HepG2 (cell line): ENCODE data around the gene FITM2. TPM values are rescaled to one million over a fixed set of nuclear protein-coding genes. Genes with fewer than 3 reads are reported as not detected.

Experiments used
- MLXIP ChIP-seq: sonication (generic); formaldehyde crosslinking; IDR thresholded peaks from 2 replicates; pipeline ENCODE4 v1.9.0; 2021; ENCODE audit warnings: missing genetic modification reagents, borderline replicate concordance
- SOX13 ChIP-seq, 3 experiments: fragments of 450-650 bp in 1 of 3; sonication (generic) in 1 of 3; formaldehyde crosslinking in 1 of 3; IDR thresholded peaks in 2 of 3; conservative IDR thresholded peaks in 1 of 3; 2 replicates each; pipeline versions ENCODE4 v1.5.0 to v1.6.1; 2016 to 2020; ENCODE audit warnings: antibody characterized with exemption in 1 of 3, mild to moderate bottlenecking in 1 of 3, missing compliant biosample characterization in 1 of 3, missing genetic modification reagents in 1 of 3, moderate library complexity in 1 of 3
- ZNF318 ChIP-seq: sonication (generic); formaldehyde crosslinking; IDR thresholded peaks from 2 replicates; pipeline ENCODE4 v1.4.0; 2020; ENCODE audit warnings: mild to moderate bottlenecking, missing genetic modification reagents
- polyA plus RNA-seq, 8 experiments: library from polyadenylated mRNA; depleted of rRNA in 3 of 8; stranded (reverse) in 7 of 8; unstranded in 1 of 8; fragments of >200 nt; fragmentation: Illumina TruSeq in 4 of 8; extraction: Trizol in 4 of 8; gene quantifications; 2 replicates each; pipeline versions ENCODE4 v1.2.1 to v1.2.3, GENCODE V29; 2011 to 2016; ENCODE audit warnings: low read depth in 4 of 8, missing spikeins in 1 of 8, mixed read lengths in 1 of 8; ENCODE audit not compliant: insufficient read depth in 1 of 8
- total RNA-seq, 5 experiments: library from RNA; depleted of rRNA; stranded (reverse); fragments of >200 nt; fragmentation: Illumina TruSeq; extraction: Trizol; gene quantifications; 2 replicates each; pipeline ENCODE4 v1.2.3, GENCODE V29; 2016; ENCODE audit warnings: low read depth in 1 of 5

FITM2 gene
- total and polyA plus RNA-seq, 2 of the 13 experiments (the other 11 are each of a cell fraction or from before 2014, with no cell fraction given): 9.6 to 24.5 TPM

- TF ChIP-seq ZNF318 (CRISPR knock-in tag) (no peak), MLXIP (CRISPR knock-in tag) (no peak), SOX13 (IDR thresholded peaks at IDR 0.05) (no peak), SOX13 (CRISPR knock-in tag; conservative IDR thresholded peaks at IDR 0.05 in 1 of 2, IDR thresholded peaks at IDR 0.05 in 1 of 2) (peak in 1 of 2 experiments; percentile 71; a peak in 2 of 4 replicates)
These were observed 45.3 kb upstream of the FITM2 start (continued) for GRCh38 chr20:44356353-44356723.
